ENCODE results near the gene NUP85. TPM values are rescaled to one million over a fixed set of nuclear protein-coding genes. Genes with fewer than 3 reads are reported as not detected.
A peak's percentile ranks its signal among the peaks of the same experiment; 100 is the strongest.

The NUP85 gene
- total RNA-seq, 1 experiment from 2014 or later, result 40.6 TPM

GRCh38 chr17:75270218-75270965, 64.9 kb downstream of the NUP85 start:
- Histone ChIP-seq H3K4me1 (ENCODE audit: low read length) (peaks cover 33% of the 10 kb centered on the region), H3K4me3 (ENCODE audit: low read length) (peak overlapping the region; percentile 98), H3K9me3 (ENCODE audit: low read length) (no peaks in the 10 kb centered on the region), H2AFZ (ENCODE audit: low read length) (peak overlapping the region; percentile 84), H3K4me2 (ENCODE audit: low read depth, low read length, poor library complexity, severe bottlenecking) (peak overlapping the region; percentile 86), H3K9ac (ENCODE audit: low read length) (peak overlapping the region; percentile 98), H3K36me3 (ENCODE audit: insufficient read depth, low read length) (peaks cover 17% of the 10 kb centered on the region), H3K9me2 (replicated peaks; ENCODE audit: insufficient read depth, low read length) (no peaks in the 10 kb centered on the region), H3K27ac (ENCODE audit: low read length) (peak overlapping the region; percentile 70), H3K27me3 (ENCODE audit: low read length) (no peaks in the 10 kb centered on the region), H3K79me2 (ENCODE audit: low read length) (peaks cover 20% of the 10 kb centered on the region), H4K20me1 (ENCODE audit: insufficient read depth, low read depth, low read length) (no peaks in the 10 kb centered on the region)
- DNase-seq, result peak; percentile 84

DNA sequence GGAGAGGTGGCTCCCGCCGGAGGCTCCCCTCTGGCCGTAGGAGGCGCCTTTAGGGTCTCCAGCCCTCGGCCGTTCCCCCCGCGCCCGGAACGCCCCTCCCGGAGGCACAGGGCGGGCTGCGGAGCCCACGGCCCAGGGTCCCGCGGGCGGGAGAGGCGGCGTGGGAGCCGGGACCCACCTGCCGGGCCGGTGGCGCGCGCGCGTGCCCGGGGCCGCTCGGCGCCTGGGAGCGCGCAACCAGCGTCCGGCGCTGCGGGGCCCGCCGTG, 65.4 kb downstream of the NUP85 start, which contains the start of gene MIF4GD:
TSS of gene MIF4GD (minus strand) at position 266 of the 267 bp plus-strand sequence. CDS start 1,036 bp downstream, outside the sequence.
- peaks cover 33% of the 10 kb centered on the region for H3K4me1 ChIP-seq (ENCODE audit: low read length)
- H3K36me3 ChIP-seq (ENCODE audit: insufficient read depth, low read length), result peaks cover 14% of the 10 kb centered on the region
- peak within 1 kb of the TSS; percentile 94 for H3K4me2 ChIP-seq (ENCODE audit: low read depth, low read length, poor library complexity, severe bottlenecking)
- H3K79me2 ChIP-seq (ENCODE audit: low read length), result peaks cover 20% of the 10 kb centered on the region
- no peak for DNase-seq
- peak within 1 kb of the TSS; percentile 98 for H3K4me3 ChIP-seq (ENCODE audit: low read length)
- peak within 1 kb of the TSS; percentile 98 for H3K9ac ChIP-seq (ENCODE audit: low read length)
- no peaks in the 10 kb centered on the region for H3K27me3 ChIP-seq (ENCODE audit: low read length)
- H4K20me1 ChIP-seq (ENCODE audit: insufficient read depth, low read depth, low read length), result no peaks in the 10 kb centered on the region
- no peaks in the 10 kb centered on the region for H3K9me3 ChIP-seq (ENCODE audit: low read length)
- no peaks in the 10 kb centered on the region for H3K9me2 ChIP-seq (replicated peaks; ENCODE audit: insufficient read depth, low read length)
- H2AFZ ChIP-seq (ENCODE audit: low read length), result peak within 1 kb of the TSS; percentile 84
- peak within 1 kb of the TSS; percentile 70 for H3K27ac ChIP-seq (ENCODE audit: low read length)

GRCh38 chr17:75271233-75271954, 65.9 kb downstream of the NUP85 start:
- H3K9me3 ChIP-seq (ENCODE audit: low read length), result no peaks in the 10 kb centered on the region
- peak overlapping the region; percentile 94 for H3K9ac ChIP-seq (ENCODE audit: low read length)
- H2AFZ ChIP-seq (ENCODE audit: low read length), result peak overlapping the region; percentile 59; the same call in 1 of the 2 replicates
- H4K20me1 ChIP-seq (ENCODE audit: insufficient read depth, low read depth, low read length), result no peaks in the 10 kb centered on the region
- H3K79me2 ChIP-seq (ENCODE audit: low read length), result peaks cover 20% of the 10 kb centered on the region
- peak overlapping the region; percentile 70 for H3K27ac ChIP-seq (ENCODE audit: low read length)
- H3K36me3 ChIP-seq (ENCODE audit: insufficient read depth, low read length), result peaks cover 12% of the 10 kb centered on the region
- peaks cover 33% of the 10 kb centered on the region for H3K4me1 ChIP-seq (ENCODE audit: low read length)
- H3K9me2 ChIP-seq (replicated peaks; ENCODE audit: insufficient read depth, low read length), result no peaks in the 10 kb centered on the region
- peak overlapping the region; percentile 97 for H3K4me3 ChIP-seq (ENCODE audit: low read length)
- H3K4me2 ChIP-seq (ENCODE audit: low read depth, low read length, poor library complexity, severe bottlenecking), result peak overlapping the region; percentile 94
- no peaks in the 10 kb centered on the region for H3K27me3 ChIP-seq (ENCODE audit: low read length)
- DNase-seq, result peak; percentile 96

DNA sequence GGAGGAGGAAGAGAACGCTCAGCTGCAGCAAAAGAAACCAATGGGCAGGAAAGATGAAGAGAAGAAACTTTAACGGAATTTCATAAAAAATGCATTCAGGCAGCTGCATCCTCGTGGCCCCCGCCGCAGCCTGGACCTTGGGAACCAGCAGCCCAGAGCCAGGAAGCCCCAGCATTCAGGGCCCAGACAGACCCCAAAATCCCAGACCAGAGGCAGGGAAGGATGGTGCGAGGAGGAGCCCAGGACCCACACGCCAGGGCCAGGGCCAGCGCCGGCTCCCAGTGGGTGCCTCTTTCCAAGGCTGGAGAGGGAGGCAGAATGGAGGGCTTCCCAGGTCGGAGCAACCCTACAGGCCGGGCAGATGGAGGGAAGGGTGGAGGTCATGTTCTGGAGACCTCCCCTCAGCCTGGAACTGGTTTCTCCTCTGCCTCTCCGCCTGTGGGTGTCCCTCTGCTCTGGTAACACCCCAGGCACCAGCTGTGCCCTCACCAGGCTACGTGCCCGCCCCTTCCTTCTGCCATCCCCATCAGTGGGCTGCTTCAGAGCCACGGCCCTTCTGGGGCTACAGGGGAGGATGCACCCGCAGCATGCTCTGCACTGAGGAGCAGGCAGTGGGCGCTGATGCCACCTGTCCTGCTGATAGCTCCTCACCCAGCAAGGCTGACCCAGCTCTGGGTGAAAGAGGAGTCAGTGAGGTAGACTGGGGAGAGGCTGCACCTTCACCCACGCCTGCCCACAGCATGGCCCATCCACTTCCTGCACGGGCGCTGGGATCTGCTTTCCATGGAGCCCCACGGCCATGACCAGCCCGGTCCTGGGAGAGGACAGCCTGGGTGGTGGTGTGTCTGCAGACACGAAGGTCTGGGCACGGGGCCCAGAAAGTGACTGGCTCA, 66.7 kb downstream of the NUP85 start:
- peaks cover 16% of the 10 kb centered on the region for H3K36me3 ChIP-seq (ENCODE audit: insufficient read depth, low read length)
- peak overlapping the region; percentile 94 for H3K4me2 ChIP-seq (ENCODE audit: low read depth, low read length, poor library complexity, severe bottlenecking)
- peaks cover 20% of the 10 kb centered on the region for H3K79me2 ChIP-seq (ENCODE audit: low read length)
- H4K20me1 ChIP-seq (ENCODE audit: insufficient read depth, low read depth, low read length), result no peaks in the 10 kb centered on the region
- peak overlapping the region; percentile 94 for H3K9ac ChIP-seq (ENCODE audit: low read length)
- no peaks in the 10 kb centered on the region for H3K9me2 ChIP-seq (replicated peaks; ENCODE audit: insufficient read depth, low read length)
- no peaks in the 10 kb centered on the region for H3K27me3 ChIP-seq (ENCODE audit: low read length)
- peaks cover 33% of the 10 kb centered on the region for H3K4me1 ChIP-seq (ENCODE audit: low read length)
- H3K4me3 ChIP-seq (ENCODE audit: low read length), result peak overlapping the region; percentile 97
- DNase-seq, result peak; percentile 84
- H3K27ac ChIP-seq (ENCODE audit: low read length), result peak overlapping the region; percentile 70
- no peaks in the 10 kb centered on the region for H3K9me3 ChIP-seq (ENCODE audit: low read length)
- peak overlapping the region; percentile 59; the same call in 1 of the 2 replicates for H2AFZ ChIP-seq (ENCODE audit: low read length)

GRCh38 chr17:75272848-75273184, 67.3 kb downstream of the NUP85 start:
- Histone ChIP-seq H3K27me3 (ENCODE audit: low read length) (no peaks in the 10 kb centered on the region), H3K9ac (ENCODE audit: low read length) (peak overlapping the region; percentile 94), H4K20me1 (ENCODE audit: insufficient read depth, low read depth, low read length) (no peaks in the 10 kb centered on the region), H3K4me2 (ENCODE audit: low read depth, low read length, poor library complexity, severe bottlenecking) (peak overlapping the region; percentile 94), H3K4me3 (ENCODE audit: low read length) (peak overlapping the region; percentile 97), H3K9me2 (replicated peaks; ENCODE audit: insufficient read depth, low read length) (no peaks in the 10 kb centered on the region), H3K9me3 (ENCODE audit: low read length) (no peaks in the 10 kb centered on the region), H3K36me3 (ENCODE audit: insufficient read depth, low read length) (peaks cover 20% of the 10 kb centered on the region), H2AFZ (ENCODE audit: low read length) (no peak overlapping the region), H3K4me1 (ENCODE audit: low read length) (peaks cover 33% of the 10 kb centered on the region), H3K27ac (ENCODE audit: low read length) (peak overlapping the region; percentile 70; the same call in 1 of the 2 replicates), H3K79me2 (ENCODE audit: low read length) (peaks cover 20% of the 10 kb centered on the region)
- DNase-seq, result no peak

- no peak overlapping the region for H3K4me3 ChIP-seq (ENCODE audit: low read length)
- H3K9me2 ChIP-seq (replicated peaks; ENCODE audit: insufficient read depth, low read length), result no peaks in the 10 kb centered on the region
- H3K36me3 ChIP-seq (ENCODE audit: insufficient read depth, low read length), result peaks cover 20% of the 10 kb centered on the region
- H4K20me1 ChIP-seq (ENCODE audit: insufficient read depth, low read depth, low read length), result no peaks in the 10 kb centered on the region
- peak; percentile 37 for DNase-seq
- H3K4me1 ChIP-seq (ENCODE audit: low read length), result peaks cover 29% of the 10 kb centered on the region
- H3K9me3 ChIP-seq (ENCODE audit: low read length), result no peaks in the 10 kb centered on the region
- H3K9ac ChIP-seq (ENCODE audit: low read length), result no peak overlapping the region
- no peak overlapping the region for H3K27ac ChIP-seq (ENCODE audit: low read length)
- no peak overlapping the region for H3K4me2 ChIP-seq (ENCODE audit: low read depth, low read length, poor library complexity, severe bottlenecking)
- H3K79me2 ChIP-seq (ENCODE audit: low read length), result peaks cover 20% of the 10 kb centered on the region
- no peaks in the 10 kb centered on the region for H3K27me3 ChIP-seq (ENCODE audit: low read length)
- H2AFZ ChIP-seq (ENCODE audit: low read length), result no peak overlapping the region
These were observed 68.7 kb downstream of the NUP85 start for GRCh38 chr17:75273977-75274708.

GRCh38 chr17:75277664-75278071, 72.2 kb downstream of the NUP85 start:
- H3K4me1 ChIP-seq (ENCODE audit: low read length), result peaks cover 12% of the 10 kb centered on the region
- H3K4me3 ChIP-seq (ENCODE audit: low read length), result no peak overlapping the region
- H3K9ac ChIP-seq (ENCODE audit: low read length), result no peak overlapping the region
- H3K79me2 ChIP-seq (ENCODE audit: low read length), result peaks cover 2% of the 10 kb centered on the region
- no peak overlapping the region for H2AFZ ChIP-seq (ENCODE audit: low read length)
- no peak overlapping the region for H3K4me2 ChIP-seq (ENCODE audit: low read depth, low read length, poor library complexity, severe bottlenecking)
- H3K36me3 ChIP-seq (ENCODE audit: insufficient read depth, low read length), result peaks cover 26% of the 10 kb centered on the region
- no peaks in the 10 kb centered on the region for H4K20me1 ChIP-seq (ENCODE audit: insufficient read depth, low read depth, low read length)
- H3K27ac ChIP-seq (ENCODE audit: low read length), result no peak overlapping the region
- no peaks in the 10 kb centered on the region for H3K27me3 ChIP-seq (ENCODE audit: low read length)
- H3K9me3 ChIP-seq (ENCODE audit: low read length), result no peaks in the 10 kb centered on the region
- no peaks in the 10 kb centered on the region for H3K9me2 ChIP-seq (replicated peaks; ENCODE audit: insufficient read depth, low read length)
- DNase-seq, result no peak
